Astrocyte of the cerebellum (primary cell): Measurements from ENCODE around the gene DNASE1L1.

ENCODE experiments used
- DNase-seq: peaks from one replicate; pipeline ENCODE4 v3.0.0-alpha.2; 2011; ENCODE audit warnings: low read depth
- H3K4me3 ChIP-seq: 2 replicates; pipeline ENCODE4 v1.5.1; 2011; ENCODE audit warnings: mild to moderate bottlenecking, low read depth, low read length, moderate library complexity
- in situ Hi-C: cut with HindIII; loops from 2 replicates; pipeline ENCODE4 v1.10.0; 2017; ENCODE audit warnings: low sequenced_read_pairs
- TF ChIP-seq, protein P1 (sequence below): IDR thresholded peaks from 2 replicates; pipeline ENCODE4 v1.5.1; 2012; ENCODE audit warnings: low read length, low read depth, moderate library complexity, mild to moderate bottlenecking; ENCODE audit errors: missing control alignments

Gene DNASE1L1

DNA sequence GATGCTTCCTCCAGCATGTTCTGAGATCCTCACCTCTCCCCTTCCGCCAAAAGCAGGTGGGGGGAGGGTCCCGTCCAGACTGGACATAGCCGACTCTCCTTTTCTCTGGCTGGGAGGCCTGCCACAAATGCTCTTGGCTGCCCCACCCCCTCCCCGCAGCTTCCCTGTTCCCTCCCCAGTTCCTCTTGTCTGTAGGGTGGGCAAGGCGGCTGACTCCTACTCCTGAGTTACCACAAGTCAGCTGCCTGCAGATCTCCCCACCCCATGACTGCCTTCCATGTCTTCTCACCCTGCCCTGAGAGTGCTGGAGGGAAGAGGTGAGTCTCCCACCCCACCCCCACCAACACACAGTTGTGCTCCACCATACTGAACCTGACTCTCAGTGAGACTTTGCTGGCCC, 22.3 kb upstream of the DNASE1L1 start:
- in situ Hi-C loops: no loop called here
- TF ChIP-seq, protein P1, sequence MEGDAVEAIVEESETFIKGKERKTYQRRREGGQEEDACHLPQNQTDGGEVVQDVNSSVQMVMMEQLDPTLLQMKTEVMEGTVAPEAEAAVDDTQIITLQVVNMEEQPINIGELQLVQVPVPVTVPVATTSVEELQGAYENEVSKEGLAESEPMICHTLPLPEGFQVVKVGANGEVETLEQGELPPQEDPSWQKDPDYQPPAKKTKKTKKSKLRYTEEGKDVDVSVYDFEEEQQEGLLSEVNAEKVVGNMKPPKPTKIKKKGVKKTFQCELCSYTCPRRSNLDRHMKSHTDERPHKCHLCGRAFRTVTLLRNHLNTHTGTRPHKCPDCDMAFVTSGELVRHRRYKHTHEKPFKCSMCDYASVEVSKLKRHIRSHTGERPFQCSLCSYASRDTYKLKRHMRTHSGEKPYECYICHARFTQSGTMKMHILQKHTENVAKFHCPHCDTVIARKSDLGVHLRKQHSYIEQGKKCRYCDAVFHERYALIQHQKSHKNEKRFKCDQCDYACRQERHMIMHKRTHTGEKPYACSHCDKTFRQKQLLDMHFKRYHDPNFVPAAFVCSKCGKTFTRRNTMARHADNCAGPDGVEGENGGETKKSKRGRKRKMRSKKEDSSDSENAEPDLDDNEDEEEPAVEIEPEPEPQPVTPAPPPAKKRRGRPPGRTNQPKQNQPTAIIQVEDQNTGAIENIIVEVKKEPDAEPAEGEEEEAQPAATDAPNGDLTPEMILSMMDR: no peak
- no peak overlapping the region for H3K4me3 ChIP-seq
- DNase-seq: no peak

DNA sequence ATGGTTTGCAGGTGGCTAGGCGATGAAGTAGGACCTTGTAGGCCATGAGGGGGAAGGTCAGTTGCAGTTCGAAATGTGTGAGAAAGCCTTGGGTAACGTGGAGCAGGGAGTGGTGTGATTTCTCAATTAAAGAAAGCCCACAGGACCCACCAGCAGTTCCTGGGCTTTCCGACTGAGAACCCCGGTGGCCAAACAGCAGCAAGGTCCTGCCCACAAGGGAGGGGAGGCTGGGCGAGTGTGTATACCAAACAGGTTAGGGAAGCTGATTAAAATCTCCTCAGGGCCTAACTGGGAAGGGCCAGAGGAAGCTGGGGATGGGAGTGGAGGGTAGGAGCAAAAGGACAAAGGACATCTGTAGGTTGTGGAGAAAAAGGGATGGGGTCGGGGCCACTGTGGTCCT, 21.9 kb upstream of the DNASE1L1 start:
- H3K4me3 ChIP-seq: no peak overlapping the region
- TF ChIP-seq, protein P1: no peak
- in situ Hi-C loops: no loop called here
- no peak for DNase-seq

GRCh38 chrX:154430479-154430878, 21.4 kb upstream of the DNASE1L1 start:
- no peak for DNase-seq

GRCh38 chrX:154429711-154430110, 20.7 kb upstream of the DNASE1L1 start:
- in situ Hi-C loops: no loop called here
- TF ChIP-seq, protein P1: no peak
- no peak for DNase-seq
- peak overlapping the region; percentile 60 for H3K4me3 ChIP-seq

More at GRCh38 chrX:154430479-154430878, 21.4 kb upstream of the DNASE1L1 start:
- in situ Hi-C loops: no loop called here
- TF ChIP-seq, protein P1: no peak
- H3K4me3 ChIP-seq: no peak overlapping the region

GRCh38 chrX:154428176-154429171, 19.4 kb upstream of the DNASE1L1 start, which contains the start of gene ATP6AP1:
ATP6AP1 (plus strand) TSS chrX:154428677; CDS start chrX:154428693, 16 bp downstream.
- DNase-seq: peak; percentile 77
- TF ChIP-seq, protein P1: no peak
- peak within 1 kb of the TSS; percentile 60 for H3K4me3 ChIP-seq
- in situ Hi-C loops: no loop called here

DNA sequence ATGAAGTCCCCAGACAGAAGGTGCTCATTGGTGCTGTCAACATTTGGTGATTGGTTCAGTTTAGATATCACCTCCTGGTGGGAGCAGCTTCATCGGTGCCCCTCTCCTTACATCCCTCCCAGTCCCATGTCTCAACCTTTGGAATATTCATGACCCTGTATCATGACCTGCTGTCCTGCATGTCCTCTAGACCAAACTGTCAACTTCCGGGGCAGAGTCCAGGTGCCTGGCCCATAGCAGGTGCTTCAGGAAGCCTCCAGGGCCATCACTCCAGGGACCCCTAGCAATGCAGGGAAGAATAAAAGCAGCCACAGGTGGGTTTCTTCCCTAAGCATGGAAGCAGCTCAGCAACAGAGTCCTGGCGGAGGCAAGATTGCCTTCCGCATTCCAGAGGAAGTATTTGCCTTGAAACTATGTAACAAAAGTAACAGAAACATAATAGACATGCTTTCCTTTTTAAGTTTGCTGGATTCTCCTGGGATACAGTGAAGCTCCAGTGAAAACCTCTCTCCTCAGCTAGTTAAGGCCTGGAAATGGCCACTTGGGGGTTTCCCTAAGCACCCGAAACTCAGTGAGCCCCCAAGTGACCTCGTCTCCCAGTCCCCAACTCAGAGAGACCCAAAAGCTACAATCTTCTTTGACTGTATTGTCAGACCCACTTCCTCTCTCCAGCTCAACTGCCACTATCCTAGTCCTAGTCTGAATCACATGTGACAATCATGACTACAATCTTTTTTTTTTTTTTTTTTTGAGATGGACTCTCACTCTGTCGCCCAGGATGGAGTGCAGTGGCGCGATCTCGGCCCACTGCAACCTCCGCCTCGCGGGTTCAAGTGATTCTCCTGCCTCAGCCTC, 18.1 kb upstream of the DNASE1L1 start:
- DNase-seq: no peak
- in situ Hi-C loops: no loop called here
- TF ChIP-seq, protein P1: no peak
- H3K4me3 ChIP-seq: no peak overlapping the region
